HepG2 (cell line): ENCODE measurements around the gene UBE2I. TPM values are rescaled to one million over a fixed set of nuclear protein-coding genes. Genes with fewer than 3 reads are reported as not detected.

Experiments used
- ATAC-seq: fragments of 200-7000 bp; cut with Tn5 transposase; 3 replicates; pipeline ENCODE4 v1.9.1; 2020; ENCODE audit warnings: mild to moderate bottlenecking, moderate library complexity
- BruUV-seq: library from RNA; stranded (reverse); fragments of 400-500 nt; replicated peaks from 2 replicates; lab custom pipeline; 2021; lab: Mats Ljungman, UMichigan
- CTCF ChIA-PET: fragments of 300-600 bp; formaldehyde crosslinking; extraction: SDS; loops from one replicate; lab custom pipeline; 2021; ENCODE audit warnings: low total read pairs, inconsistent platforms, low intra/inter-chr PET ratio; lab: Yijun Ruan, JAX
- POLR2A ChIA-PET: fragments of 350-600 bp; sonication (Branson Sonifier 250); formaldehyde crosslinking; loops from one replicate; lab custom pipeline; 2020; ENCODE audit warnings: antibody characterized with exemption, inconsistent platforms; lab: Yijun Ruan, JAX
- DNase-seq: peaks from one replicate; pipeline ENCODE4 v3.0.0-alpha.2; 2015; ENCODE audit warnings: low spot score
- FAIRE-seq: peaks from 3 replicates; lab custom pipeline; 2011; peaks lifted over from hg19 to GRCh38; lab: Jason Lieb, UNC
- H2AFZ ChIP-seq: one replicate; pipeline ENCODE4 v1.6.1; 2011; ENCODE audit warnings: low read length, inconsistent platforms
- H3K27ac ChIP-seq: fragments of 300-600 bp; 3 replicates; pipeline ENCODE4 v1.8.0; 2011; ENCODE audit warnings: mixed run types, mild to moderate bottlenecking, mixed read lengths, low read length, inconsistent platforms; ENCODE audit not compliant: insufficient read depth; ENCODE audit errors: extremely low read length
- H3K27me3 ChIP-seq, 2 experiments: fragments of 200-600 bp in 1 of 2; 2 replicates in 1 of 2; 3 replicates in 1 of 2; pipeline versions ENCODE4 v1.6.0 to v1.8.0; 2011; ENCODE audit warnings: low read length in 2 of 2, mild to moderate bottlenecking in 2 of 2, moderate library complexity in 2 of 2, inconsistent platforms in 1 of 2; ENCODE audit not compliant: insufficient read depth in 2 of 2, control insufficient read depth in 1 of 2
- H3K36me3 ChIP-seq, 2 experiments: fragments of 200-600 bp in 1 of 2; replicated peaks in 1 of 2; 2 replicates in 1 of 2; 3 replicates in 1 of 2; pipeline versions ENCODE4 v1.5.1 to v1.8.0; 2011; ENCODE audit warnings: low read length in 2 of 2, inconsistent platforms in 1 of 2; ENCODE audit not compliant: insufficient read depth in 2 of 2, control insufficient read depth in 1 of 2
- H3K4me1 ChIP-seq: 2 replicates; pipeline ENCODE4 v1.5.1; 2012; ENCODE audit warnings: low read length, inconsistent platforms; ENCODE audit not compliant: insufficient read depth
- H3K4me2 ChIP-seq: 2 replicates; pipeline ENCODE4 v1.6.0; 2011; ENCODE audit warnings: low read depth, low read length, inconsistent platforms
- H3K4me3 ChIP-seq, 3 experiments: fragments of 200-600 bp in 1 of 3; sonication (generic), shearing (Covaris generic) in 1 of 3; replicated peaks in 1 of 3; 2 replicates each; pipeline ENCODE4 v1.5.1; 2011 to 2016; ENCODE audit warnings: low read length in 3 of 3, inconsistent platforms in 2 of 3, low read depth in 2 of 3, mild to moderate bottlenecking in 2 of 3, control low read depth in 1 of 3, mixed read lengths in 1 of 3; ENCODE audit not compliant: insufficient read depth in 1 of 3
- H3K79me2 ChIP-seq: one replicate; pipeline ENCODE4 v1.6.1; 2011; ENCODE audit warnings: low read length, inconsistent platforms; ENCODE audit not compliant: insufficient read depth
- H3K9ac ChIP-seq: 2 replicates; pipeline ENCODE4 v1.6.0; 2011; ENCODE audit warnings: mild to moderate bottlenecking, low read depth, low read length, inconsistent platforms; ENCODE audit not compliant: insufficient read depth
- H3K9me3 ChIP-seq: 2 replicates; pipeline ENCODE4 v1.5.1; 2012; ENCODE audit warnings: mild to moderate bottlenecking, low read length
- H4K20me1 ChIP-seq: 2 replicates; pipeline ENCODE4 v1.6.0; 2011; ENCODE audit warnings: inconsistent platforms, mild to moderate bottlenecking, low read length, moderate library complexity; ENCODE audit not compliant: insufficient read depth
- ASH2L ChIP-seq: fragments of 300-600, 200-600 bp; sonication (generic); IDR thresholded peaks from 2 replicates; pipeline ENCODE4 v1.7.0; 2017; ENCODE audit warnings: low read depth, mild to moderate bottlenecking, moderate library complexity, mixed read lengths, low read length; ENCODE audit not compliant: insufficient read length
- NBN ChIP-seq: fragments of 450-650 bp; conservative IDR thresholded peaks from 2 replicates; pipeline ENCODE4 v1.6.1; 2017
- SMARCE1 ChIP-seq: fragments of 450-650 bp; IDR thresholded peaks from 2 replicates; pipeline ENCODE4 v1.6.1; 2017; ENCODE audit warnings: borderline replicate concordance
- ZNF563 ChIP-seq: sonication (generic); formaldehyde crosslinking; IDR thresholded peaks from 2 replicates; pipeline ENCODE4 v1.8.0; 2022; ENCODE audit warnings: mild to moderate bottlenecking, moderate library complexity, missing genetic modification reagents
- WGBS: methylation state at CpG from one replicate; pipeline ENCODE4 v1.1.6; 2017; ENCODE audit warnings: low lambda C conversion rate; 5-methylcytosine and 5-hydroxymethylcytosine counted together
- in situ Hi-C: cut with HindIII; loops from 2 replicates; pipeline ENCODE4 v1.10.0; 2017; ENCODE audit warnings: low pct_unique_long_range_greater_than_20kb; ENCODE audit not compliant: extremely low pct_ligation_motif_present
- intact Hi-C: fragments of 100-400 bp; cut with micrococcal nuclease; formaldehyde crosslinking; loops from one replicate; pipeline ENCODE4 v1.10.0; 2022; ENCODE audit not compliant: unreplicated experiment
- polyA plus RNA-seq, 8 experiments: library from polyadenylated mRNA; depleted of rRNA in 3 of 8; stranded (reverse) in 7 of 8; unstranded in 1 of 8; fragments of >200 nt; fragmentation: Illumina TruSeq in 4 of 8; extraction: Trizol in 4 of 8; gene quantifications; 2 replicates each; pipeline versions ENCODE4 v1.2.1 to v1.2.3, GENCODE V29; 2011 to 2016; ENCODE audit warnings: low read depth in 4 of 8, missing spikeins in 1 of 8, mixed read lengths in 1 of 8; ENCODE audit not compliant: insufficient read depth in 1 of 8
- total RNA-seq, 5 experiments: library from RNA; depleted of rRNA; stranded (reverse); fragments of >200 nt; fragmentation: Illumina TruSeq; extraction: Trizol; gene quantifications; 2 replicates each; pipeline ENCODE4 v1.2.3, GENCODE V29; 2016; ENCODE audit warnings: low read depth in 1 of 5
- TF ChIP-seq, protein P1 (sequence below): sonication (generic); formaldehyde crosslinking; conservative IDR thresholded peaks from 2 replicates; pipeline ENCODE4 v1.8.0; 2022; ENCODE audit warnings: mild to moderate bottlenecking, moderate library complexity, missing genetic modification reagents
- TF ChIP-seq, protein P2 (sequence below): sonication (generic); formaldehyde crosslinking; IDR thresholded peaks from 2 replicates; pipeline ENCODE4 v1.5.0; 2020; ENCODE audit warnings: mild to moderate bottlenecking, missing genetic modification reagents, borderline replicate concordance

The UBE2I gene
- total and polyA plus RNA-seq, 2 of the 13 experiments (the other 11 are each of a cell fraction or from before 2014, with no cell fraction given), result 75.8 to 98.9 TPM

DNA sequence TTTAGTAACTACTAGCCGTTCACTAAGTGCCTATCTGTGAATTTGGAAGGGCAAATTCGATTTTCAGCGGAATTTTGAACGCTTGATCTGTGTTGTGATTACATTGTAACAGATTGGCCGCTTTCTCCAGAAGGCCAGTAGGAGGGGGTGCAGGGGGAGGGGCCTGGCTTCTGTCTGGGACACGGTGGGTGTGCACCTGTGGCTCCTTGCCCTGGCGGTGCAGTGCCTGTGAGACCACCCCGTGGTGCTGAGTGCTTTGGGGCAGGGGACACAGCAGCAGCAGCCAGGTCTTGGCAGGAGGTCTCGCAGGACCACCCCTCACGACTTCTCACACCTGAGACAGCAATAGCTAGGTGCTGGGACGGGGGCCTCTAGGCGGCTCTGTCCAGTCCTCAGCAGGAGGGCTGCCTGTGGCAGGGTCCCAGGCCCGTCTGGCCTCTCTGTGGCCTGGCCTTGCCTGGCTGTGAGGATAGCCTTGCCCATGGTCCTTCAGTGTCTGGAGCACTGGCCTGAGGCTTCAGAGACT is 1.8 kb downstream of the UBE2I start:
- FAIRE-seq (no peak), ATAC-seq (peak; percentile 21), DNase-seq (no peak)
- H3K36me3 ChIP-seq, result peaks cover 21 to 41% of the 10 kb centered on the region in 2 experiments; a peak in 4 of 5 replicates
- no TSS peak for BruUV-seq
- peak overlapping the region; percentile 91 for H3K9ac ChIP-seq
- H3K27me3 ChIP-seq, result no peaks in the 10 kb centered on the region; a peak in 2 of 5 replicates
- peak overlapping the region; percentile 66 to 97 (median 91) for H3K4me3 ChIP-seq
- TF ChIP-seq, protein P1, sequence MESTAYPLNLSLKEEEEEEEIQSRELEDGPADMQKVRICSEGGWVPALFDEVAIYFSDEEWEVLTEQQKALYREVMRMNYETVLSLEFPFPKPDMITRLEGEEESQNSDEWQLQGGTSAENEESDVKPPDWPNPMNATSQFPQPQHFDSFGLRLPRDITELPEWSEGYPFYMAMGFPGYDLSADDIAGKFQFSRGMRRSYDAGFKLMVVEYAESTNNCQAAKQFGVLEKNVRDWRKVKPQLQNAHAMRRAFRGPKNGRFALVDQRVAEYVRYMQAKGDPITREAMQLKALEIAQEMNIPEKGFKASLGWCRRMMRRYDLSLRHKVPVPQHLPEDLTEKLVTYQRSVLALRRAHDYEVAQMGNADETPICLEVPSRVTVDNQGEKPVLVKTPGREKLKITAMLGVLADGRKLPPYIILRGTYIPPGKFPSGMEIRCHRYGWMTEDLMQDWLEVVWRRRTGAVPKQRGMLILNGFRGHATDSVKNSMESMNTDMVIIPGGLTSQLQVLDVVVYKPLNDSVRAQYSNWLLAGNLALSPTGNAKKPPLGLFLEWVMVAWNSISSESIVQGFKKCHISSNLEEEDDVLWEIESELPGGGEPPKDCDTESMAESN (CRISPR knock-in tag), result no peak
- TF ChIP-seq NBN (no peak), ZNF563 (CRISPR knock-in tag) (no peak), ASH2L (peak; percentile 27), SMARCE1 (no peak)
- TF ChIP-seq, protein P2, sequence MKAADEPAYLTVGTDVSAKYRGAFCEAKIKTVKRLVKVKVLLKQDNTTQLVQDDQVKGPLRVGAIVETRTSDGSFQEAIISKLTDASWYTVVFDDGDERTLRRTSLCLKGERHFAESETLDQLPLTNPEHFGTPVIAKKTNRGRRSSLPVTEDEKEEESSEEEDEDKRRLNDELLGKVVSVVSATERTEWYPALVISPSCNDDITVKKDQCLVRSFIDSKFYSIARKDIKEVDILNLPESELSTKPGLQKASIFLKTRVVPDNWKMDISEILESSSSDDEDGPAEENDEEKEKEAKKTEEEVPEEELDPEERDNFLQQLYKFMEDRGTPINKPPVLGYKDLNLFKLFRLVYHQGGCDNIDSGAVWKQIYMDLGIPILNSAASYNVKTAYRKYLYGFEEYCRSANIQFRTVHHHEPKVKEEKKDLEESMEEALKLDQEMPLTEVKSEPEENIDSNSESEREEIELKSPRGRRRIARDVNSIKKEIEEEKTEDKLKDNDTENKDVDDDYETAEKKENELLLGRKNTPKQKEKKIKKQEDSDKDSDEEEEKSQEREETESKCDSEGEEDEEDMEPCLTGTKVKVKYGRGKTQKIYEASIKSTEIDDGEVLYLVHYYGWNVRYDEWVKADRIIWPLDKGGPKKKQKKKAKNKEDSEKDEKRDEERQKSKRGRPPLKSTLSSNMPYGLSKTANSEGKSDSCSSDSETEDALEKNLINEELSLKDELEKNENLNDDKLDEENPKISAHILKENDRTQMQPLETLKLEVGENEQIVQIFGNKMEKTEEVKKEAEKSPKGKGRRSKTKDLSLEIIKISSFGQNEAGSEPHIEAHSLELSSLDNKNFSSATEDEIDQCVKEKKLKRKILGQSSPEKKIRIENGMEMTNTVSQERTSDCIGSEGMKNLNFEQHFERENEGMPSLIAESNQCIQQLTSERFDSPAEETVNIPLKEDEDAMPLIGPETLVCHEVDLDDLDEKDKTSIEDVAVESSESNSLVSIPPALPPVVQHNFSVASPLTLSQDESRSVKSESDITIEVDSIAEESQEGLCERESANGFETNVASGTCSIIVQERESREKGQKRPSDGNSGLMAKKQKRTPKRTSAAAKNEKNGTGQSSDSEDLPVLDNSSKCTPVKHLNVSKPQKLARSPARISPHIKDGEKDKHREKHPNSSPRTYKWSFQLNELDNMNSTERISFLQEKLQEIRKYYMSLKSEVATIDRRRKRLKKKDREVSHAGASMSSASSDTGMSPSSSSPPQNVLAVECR, result peak; percentile 10; the same call in 1 of the 2 replicates
- in situ Hi-C loops (no loop called here), intact Hi-C loops (no loop called here)
- H3K79me2 ChIP-seq, result peaks cover 61% of the 10 kb centered on the region
- H3K27ac ChIP-seq, result no peak overlapping the region
- H3K4me1 ChIP-seq, result peaks cover 27% of the 10 kb centered on the region
- H4K20me1 ChIP-seq, result peaks cover 52% of the 10 kb centered on the region
- ChIA-PET POLR2A (interaction anchor here (0.8 kb wide), 1 partner anchor 14 kb away, joined by 4 read pairs; no protein-coding TSS in a partner anchor), CTCF (no interaction called here)
- WGBS, result 6% methylated on average over 9 of the region's 13 CpGs
- H3K4me2 ChIP-seq, result peak overlapping the region; percentile 95
- no peak overlapping the region for H2AFZ ChIP-seq
- H3K9me3 ChIP-seq, result no peaks in the 10 kb centered on the region
